A204.1 (cell line): ENCODE results near the gene PACSIN1.
"Not testable (repeated sequence)": the region's sequence is repeated elsewhere in the genome, so short reads cannot be mapped to it uniquely, and the experiment has no call there.

Experiments used
- FAIRE-seq: peaks from 2 replicates; lab custom pipeline; 2012; peaks lifted over from hg19 to GRCh38; lab: Jason Lieb, UNC

Gene PACSIN1

DNA sequence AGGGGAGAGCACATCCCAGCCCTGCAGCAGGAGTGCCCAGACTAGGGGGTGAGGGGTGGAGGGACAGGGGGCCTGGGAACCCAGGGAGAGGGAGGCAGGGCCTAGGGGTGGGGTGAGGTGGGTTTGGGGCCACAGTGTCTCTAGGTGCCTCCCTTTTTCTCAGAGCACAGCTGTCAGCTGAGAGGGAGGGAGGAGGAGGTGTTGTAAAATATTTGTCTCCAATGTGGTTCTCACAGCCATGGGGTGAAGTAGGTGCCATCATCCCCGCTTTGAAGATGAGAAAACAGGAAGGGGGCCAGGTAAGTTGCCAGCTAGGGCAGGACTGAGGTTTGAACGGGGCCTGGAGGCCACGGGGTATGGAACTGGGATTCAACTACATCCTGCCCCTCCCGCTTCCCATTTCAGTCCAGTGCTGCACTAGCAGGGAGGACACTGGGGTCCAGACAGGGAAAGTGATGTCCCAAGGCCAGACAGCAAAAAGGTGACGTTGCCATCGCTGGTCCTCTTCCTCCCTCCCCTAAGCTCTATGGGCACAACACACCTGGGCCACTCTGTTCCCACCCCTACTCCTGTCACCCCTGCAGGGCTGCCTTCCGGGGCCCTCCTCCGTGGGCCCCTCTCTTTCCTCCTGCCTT is 20.3 kb downstream of the PACSIN1 start:
- FAIRE-seq = no peak

DNA sequence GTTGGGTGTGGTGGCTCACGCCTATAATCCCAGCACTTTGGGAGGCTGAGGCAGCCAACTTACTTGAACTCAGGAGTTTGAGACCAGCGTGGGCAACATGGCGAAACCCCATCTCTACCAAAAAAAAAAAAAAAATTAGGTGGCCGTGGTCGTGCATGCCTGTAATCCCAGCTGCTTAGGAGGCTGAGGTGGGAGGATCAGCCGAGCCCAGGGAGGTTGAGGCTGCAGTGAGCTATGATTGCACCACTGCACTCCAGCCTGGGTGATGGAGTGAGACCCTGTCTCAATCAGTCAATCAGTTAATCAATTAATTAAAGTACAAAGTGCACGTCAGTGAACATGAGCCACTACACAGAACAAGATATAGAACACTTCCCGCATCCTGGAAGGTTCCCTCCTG is 21.0 kb downstream of the PACSIN1 start:
- FAIRE-seq = not testable (repeated sequence)

DNA sequence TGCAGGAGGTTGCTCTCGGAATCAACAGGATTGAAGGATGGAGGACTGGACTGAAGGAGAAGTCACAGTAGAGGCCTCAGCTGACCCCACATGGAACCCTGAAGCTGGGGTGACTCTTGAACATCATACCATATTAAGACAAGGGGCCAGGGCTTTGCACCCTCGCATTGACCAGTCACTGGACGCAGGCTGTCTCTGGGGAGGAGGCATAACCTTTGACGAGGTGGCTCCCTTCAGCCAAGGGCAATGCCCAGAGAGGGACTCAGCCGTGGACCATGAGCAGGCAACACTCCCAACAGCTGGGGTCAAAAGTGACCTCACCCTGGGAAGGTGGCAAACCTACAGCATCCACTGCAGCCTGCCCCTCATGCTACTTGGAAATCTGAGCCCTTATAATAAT is 21.7 kb downstream of the PACSIN1 start:
- no peak for FAIRE-seq

DNA sequence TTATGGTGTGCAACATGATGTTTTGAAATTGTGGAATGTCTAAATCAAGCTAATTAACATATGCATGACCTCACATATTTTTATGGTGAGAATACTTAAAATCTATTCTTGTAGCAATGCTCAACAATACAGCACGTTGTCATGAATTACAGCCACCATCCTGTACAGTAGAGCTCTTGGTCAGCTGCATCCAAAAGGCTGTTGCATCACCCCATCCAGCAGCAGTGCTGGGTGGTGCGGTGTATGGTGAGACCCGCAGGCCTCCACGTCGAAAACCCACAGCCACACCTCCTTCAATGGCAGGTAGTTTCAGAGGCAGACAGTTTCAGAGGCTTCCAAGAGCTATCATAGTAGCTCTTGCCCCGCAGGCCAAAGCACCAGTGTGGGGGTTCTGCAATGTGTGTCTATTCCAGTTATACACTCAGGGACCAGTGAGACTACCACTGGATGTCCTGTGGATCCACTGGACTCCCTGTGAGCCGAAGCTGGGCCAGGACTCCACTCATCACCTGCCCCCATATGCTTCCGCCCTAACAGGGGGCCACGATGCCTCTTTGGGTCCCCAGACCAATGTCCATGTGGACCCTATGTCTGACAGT is 23.4 kb downstream of the PACSIN1 start:
- FAIRE-seq = no peak

DNA sequence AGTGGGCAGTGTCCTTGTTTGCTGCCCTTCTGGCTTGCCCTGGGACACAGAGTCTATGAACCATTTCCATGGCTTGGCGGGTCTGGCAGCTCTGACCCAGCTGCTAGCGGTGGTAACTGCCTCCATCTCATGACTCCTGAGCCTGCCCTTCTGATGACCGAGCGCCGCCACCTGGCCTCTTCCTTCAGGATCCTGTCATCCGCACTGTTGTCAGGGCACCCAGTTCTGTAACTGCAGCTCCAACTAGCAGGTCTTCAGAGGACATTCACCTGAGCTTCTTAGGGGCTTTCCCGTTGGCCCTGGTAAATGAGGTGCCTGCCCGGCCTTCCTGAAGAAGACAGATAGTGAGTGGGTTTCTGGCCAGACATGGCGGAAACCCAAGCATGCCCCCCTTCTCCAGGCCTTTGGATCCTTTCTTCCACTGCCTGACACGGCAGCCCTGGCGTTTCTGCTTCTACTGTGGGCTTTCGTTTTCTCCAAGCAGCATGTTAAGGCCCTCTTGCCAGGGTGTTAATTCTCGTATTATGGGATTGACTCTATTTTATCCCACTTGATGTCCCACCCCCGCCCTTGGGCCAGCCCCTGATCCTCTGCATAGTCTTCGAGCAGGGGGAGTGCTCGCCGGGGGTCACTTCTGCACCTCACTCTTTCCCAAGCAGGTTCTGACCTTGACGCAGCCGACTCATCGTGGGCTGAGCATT is 24.7 kb downstream of the PACSIN1 start:
- FAIRE-seq = no peak

DNA sequence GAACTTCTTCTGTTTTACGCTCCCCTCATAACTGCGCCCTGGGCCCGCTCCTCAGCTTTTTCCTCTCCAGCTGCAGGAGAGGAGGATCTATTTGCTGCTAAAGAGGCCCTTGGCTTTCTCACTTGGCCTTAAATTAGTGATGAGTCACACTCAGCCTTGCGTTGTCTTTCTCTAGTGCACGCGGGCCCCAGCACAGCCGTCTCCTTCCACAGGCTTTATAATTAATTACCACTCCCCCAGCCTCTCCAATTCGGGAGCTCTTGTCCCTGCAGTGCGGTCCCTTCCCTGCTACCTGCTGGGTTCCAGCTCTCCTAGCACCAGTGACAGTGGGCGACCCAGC is 25.2 kb downstream of the PACSIN1 start:
- FAIRE-seq = no peak

DNA sequence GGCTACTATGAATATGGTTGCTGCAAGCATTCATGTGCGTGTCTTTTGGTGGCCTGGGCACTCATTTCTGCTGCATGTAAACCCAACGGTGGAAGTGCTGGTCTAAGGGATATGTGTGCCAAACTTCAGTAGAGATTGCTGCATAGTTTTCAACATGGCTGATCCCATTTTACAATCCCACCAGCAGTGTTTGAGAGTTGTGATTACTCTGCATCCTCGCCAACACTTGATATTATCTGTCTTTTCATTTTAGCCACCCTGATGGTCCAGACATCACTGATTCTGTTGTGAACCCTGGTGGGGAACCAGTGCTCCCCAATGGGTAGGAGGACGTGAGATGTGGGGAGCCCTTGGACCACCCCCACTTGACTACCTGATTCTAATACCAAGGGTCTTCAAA is 27.5 kb downstream of the PACSIN1 start:
- no peak for FAIRE-seq

DNA sequence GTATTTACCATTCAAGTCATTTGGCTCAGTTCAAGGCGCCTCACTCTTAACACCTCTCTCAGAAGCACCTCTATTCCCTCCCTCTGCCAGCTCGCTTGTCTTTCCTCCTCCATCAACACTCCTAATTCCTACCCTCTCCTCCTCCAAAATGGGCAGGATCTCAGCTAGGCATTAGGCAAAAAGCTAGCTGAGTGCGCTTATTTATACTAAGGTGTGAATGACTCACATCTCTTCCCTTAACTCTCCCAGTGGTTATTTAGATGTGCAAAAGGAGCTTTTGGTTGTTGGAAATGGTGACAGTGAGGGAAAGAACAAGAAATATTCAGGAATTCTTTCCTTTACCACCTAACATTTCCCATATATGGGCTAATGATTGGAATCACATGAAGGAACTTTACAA is 29.1 kb downstream of the PACSIN1 start:
- no peak for FAIRE-seq

DNA sequence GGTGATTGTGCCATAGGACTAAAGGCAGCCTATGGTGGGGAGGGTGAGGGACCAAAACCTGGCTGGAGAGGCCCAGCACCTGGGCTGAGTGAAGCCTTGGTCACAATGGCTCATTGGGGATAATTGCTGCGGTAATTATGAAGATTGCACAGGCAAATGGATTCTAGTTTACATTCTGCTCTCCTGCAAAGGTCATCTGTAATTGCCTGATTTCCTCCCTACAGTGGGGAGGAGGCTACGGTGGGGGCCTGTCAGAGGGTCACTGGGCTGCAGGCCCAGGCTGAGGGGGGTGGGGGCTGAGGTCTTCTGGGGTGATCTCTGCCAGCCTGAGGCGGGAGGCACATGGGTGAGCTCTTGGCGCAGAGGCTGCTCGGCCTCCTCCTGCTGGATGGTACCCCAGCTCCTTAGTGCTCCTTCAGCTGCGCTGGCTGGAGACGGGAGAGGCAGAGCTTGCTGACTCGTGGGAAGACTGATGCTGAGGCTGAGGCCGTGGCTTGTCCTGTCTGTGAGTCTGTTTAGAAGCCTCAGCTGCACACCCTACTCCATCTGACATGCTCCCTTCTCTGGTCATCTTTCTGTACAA is 30.3 kb downstream of the PACSIN1 start:
- FAIRE-seq = no peak

DNA sequence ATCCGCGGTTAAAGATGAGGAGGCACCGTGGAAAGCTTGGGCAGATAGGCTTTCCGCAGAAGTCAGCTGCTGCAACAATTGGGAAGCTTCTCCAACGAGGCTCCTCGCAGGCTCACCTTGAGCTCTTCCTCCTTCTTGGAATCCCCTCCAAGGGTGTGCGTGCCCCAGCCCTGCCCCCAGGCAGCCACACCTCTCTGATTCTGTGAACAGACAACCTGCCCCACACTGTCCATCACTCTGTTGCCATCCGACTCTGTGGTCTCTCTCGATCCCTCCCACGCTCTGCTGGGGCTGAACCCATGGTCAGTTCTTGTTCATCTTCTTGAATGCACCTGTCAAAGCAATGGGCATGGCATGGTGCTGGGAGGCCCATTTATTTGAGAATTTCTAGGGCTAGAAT is 31.5 kb downstream of the PACSIN1 start:
- no peak for FAIRE-seq

DNA sequence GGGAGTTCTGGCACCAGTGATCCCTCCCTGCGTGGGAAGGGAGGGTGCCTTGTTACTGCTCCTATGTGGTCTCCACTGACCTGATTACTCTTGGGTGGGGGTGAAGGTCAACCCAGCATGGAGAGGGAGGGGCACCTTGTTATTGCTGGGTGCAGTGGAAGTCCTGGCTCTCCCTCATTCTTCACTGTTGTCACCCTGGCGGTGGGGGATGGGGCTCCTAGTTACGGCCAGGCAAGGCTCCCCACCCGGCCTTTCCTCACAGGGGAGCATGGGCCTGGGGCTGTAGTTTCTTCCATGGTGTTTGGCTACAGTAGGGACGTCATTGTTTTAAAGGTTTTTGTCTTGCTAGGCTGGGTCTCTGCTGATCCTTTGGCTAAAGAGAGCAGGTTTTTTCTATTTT is 40.8 kb downstream of the PACSIN1 start:
- no peak for FAIRE-seq

DNA sequence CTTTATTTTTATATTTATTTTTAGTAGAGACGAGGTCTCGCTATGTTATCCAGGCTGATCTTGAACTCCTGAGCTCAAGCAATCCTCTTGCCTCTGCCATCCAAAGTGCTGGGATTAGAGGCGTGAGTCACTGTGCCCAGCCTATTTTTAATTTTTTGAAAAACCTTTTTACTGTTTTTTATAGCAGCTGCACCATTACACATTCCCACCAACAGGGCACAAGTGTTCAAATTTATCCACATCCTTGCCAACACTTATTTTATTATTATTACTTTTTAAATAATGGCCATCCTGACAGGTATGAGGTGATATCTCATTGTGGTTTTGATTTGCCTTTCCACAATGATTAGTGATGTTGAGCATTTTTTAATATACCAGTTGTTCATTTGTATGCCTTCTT is 42.5 kb downstream of the PACSIN1 start:
- no peak for FAIRE-seq

DNA sequence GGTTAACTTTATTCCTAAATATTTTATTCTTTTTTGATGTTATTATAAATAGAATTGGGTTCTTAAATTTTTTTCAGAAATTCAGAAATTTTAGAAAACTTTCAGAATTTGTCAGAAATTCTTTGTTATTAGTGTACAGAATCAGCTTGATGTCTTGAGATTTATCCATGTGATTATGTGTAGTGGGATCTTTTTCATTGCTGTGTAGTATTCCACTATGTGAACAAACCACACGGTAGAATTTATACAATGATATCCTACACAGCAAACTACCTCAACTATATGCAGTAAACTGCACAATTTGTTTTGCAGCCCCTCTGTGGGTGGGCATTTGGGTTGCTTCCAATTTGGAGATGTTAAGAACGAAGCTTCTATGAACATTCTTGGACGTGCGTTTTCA is 43.9 kb downstream of the PACSIN1 start:
- FAIRE-seq = peak; percentile 60

DNA sequence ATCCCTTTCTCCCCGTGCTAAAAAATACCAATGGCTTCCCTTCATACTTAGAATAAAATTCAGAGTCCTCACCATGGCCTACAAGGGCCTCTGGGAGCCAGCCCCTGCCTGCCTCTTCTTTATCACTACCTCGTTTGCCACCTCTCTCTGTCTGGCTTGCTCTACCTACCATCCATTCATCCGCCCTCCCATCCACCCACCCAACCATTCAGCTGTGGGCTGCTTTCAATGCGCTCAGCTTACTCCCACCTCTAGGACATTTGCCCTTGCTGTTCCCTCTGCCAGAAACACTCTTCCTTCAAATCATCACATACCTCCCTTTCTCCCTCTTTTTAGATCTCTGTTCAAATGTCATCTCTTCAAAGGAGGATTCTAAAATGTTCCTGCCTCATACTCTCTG is 44.4 kb downstream of the PACSIN1 start:
- FAIRE-seq = no peak

DNA sequence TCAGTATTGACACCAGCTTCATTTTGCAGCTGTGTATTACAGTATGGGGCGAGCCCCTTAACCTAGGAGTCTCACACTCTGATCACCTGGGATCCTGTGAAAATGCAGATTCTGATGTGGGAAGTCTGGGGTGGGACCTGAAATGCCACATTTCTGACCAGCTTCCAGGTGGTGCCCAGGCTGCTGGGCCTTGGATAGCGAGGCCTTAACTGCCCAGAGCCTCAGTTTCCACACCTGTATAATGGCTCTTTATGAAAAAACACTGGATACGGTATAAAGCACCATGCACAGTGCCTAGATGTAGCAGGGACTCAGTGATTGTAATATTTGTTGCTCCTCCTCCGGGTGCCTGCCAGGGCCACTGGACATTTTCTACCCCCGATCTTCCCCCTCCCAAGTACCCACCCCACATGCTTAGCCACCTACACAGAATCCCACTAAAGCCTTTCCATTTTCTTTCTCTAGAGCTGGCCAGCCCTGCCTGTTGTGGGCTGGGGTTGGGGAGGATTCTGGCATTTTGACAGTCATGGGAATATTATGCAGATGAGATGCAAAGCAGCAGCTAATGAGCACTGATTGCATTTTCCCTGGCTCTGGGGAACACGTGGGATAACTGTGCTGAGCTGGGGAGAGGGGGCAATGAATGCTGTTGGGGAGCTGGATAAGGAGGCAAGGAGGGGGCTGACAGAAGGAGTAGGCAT is 45.5 kb downstream of the PACSIN1 start:
- FAIRE-seq = no peak

DNA sequence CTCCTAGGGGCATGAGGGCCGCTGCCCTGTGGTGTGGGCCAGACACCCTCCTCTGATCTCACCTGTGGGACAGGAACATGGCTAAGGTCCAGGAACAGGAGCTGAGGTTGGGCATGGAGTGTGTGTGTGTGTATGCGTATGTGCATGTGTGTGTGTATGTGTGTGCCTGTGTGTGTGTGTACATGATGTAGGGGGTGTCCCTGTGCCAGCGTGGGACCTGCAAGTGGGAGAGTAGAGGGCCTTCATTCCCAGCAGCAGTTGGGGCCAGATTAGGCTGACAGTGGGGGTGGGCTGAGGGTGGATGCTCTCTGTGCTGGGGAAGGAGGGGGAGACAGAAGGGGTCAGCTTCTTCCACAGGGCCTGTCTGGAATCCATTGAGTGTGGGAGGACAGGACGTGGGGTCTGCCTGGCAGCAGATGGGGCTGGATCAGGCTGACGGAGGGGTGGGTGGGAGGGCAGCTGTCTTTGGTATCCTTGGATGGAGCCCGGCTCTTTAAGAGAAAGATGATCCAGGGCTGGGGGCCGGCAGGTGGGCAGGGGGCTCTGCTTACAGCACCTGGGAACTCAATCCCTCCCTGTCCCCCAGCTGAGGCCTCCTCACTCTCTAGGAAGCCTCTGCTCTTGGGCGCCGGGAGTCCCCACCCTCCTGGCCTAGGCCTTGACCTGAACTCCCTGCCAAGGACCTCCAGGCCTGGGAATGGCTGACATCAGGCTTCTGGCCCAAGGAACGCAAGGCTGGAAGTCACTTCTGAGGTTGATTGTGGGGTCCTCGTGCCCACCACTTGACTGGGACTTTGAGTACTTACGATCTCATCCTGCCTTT is 46.2 kb downstream of the PACSIN1 start:
- no peak for FAIRE-seq

DNA sequence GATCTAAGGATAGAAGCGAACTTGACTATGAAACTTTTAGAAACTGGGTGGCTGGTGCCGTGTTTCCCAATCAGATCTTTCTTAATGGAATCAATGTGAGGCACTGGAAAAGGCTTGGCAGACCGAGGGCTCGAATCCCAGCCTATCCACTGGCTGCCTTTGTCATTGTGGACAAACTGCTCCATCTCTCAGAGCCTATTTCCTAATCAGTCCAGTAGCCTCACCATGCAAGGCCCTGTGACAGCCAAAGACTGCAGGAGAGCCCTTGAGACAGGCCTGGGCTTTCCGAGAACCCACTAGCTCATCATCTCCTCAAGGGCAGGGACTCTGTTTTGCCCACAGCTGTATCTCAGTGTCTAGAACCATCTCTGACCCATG is 46.9 kb downstream of the PACSIN1 start:
- FAIRE-seq = no peak

DNA sequence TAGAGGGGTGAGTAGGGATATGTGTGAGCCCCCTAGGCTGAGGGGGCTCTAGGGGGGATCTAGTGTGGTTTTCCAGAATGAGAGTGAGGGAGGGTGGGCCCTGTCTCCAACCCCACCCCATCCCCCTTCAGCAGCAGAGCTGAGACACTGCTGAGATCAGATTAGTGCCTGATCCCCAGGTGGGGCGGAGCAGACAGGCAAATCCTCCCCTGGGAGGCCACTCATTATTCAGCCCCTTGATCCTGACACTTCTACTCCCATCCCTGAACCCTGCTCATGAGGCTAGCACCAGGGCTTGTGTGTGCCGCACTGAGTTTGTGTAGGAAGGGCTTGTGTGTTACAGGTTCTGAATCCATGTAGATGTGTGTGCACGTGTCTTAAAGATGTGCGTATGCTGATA is 47.8 kb downstream of the PACSIN1 start:
- FAIRE-seq = no peak

DNA sequence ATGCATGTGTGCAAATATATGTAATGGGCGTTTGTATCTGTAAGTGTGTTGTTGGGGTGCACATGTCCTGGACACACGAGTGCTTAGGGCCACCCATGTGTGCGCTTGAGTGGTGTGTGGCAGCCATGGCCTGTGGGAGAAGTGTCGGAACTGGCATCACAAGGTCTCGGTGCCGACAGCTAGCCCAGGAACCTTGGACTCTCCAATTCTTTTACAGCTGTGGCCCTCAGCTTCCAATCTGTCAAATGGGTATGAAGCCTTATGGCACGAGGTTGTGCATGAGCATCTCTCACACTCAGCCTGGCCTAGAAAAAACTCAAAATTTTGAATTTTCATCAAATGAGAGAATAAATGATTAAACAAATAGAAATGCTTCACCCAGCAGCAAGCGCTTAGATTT is 48.2 kb downstream of the PACSIN1 start:
- no peak for FAIRE-seq

DNA sequence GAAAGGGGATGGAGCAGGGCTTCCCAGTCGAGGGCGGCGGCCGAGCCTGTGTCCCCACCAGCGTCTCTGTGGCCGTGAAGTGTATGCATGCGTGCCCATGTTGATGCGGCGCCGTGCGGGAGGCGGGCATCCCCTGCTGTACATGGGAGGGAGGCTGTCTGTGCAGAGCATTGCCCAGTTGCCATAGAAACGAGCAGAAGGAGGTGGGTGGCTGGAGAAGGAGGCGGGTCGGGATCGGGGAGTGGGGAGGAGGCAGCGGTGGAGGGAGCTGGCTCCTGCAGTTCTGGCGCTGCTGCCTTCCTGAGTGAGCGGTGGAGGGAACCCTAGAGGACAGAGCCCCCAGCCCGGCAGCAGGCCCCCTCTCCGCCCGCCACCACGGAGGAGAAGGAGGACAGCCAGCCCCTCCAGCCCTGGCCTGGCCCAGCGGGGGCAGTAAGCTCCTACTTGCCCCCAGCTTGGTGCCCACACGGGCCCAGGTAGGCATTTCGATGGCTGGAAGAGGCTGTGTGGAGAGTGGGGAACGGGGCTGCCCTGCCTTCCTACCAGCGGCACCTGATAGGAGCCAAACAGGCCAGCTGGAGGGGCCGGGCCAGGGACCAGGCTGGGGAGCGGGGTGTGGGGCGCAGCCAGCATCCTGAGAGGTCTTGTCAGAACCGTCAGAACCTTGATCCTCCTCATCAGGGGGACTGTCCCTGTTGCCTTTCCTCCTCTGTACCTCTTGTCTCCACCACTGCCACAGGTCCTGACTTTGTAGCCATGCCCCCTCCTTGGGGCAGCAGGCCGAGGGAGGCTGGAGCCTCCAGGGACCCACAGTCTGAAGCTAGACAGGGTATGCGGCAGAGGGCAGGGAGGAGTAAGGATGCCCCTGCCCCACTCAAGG is 49.0 kb downstream of the PACSIN1 start:
- FAIRE-seq = no peak
